Type B pancreatic cell (in vitro differentiated cells): ENCODE results near the gene CCDC33. TPM values are rescaled to one million over a fixed set of nuclear protein-coding genes. Genes with fewer than 3 reads are reported as not detected.
A peak's percentile ranks its signal among the peaks of the same experiment; 100 is the strongest.

ENCODE experiments used
- DNase-seq: peaks from one replicate; pipeline ENCODE4 v3.0.0; 2021; ENCODE audit warnings: mixed read lengths; ENCODE audit not compliant: unreplicated experiment; ENCODE audit errors: extremely low spot score
- H3K27ac Mint-ChIP-seq: 2 replicates; pipeline ENCODE4 v1.8.0; 2021; ENCODE audit warnings: mild to moderate bottlenecking, mixed read lengths
- H3K27me3 Mint-ChIP-seq: 2 replicates; pipeline ENCODE4 v1.8.0; 2021; ENCODE audit warnings: mixed read lengths
- H3K36me3 Mint-ChIP-seq: 2 replicates; pipeline ENCODE4 v1.8.0; 2021; ENCODE audit warnings: mixed read lengths
- H3K4me1 Mint-ChIP-seq: one replicate; pipeline ENCODE4 v1.8.0; 2021; ENCODE audit warnings: mixed read lengths; ENCODE audit not compliant: unreplicated experiment
- H3K4me3 Mint-ChIP-seq: 2 replicates; pipeline ENCODE4 v1.8.0; 2021; ENCODE audit warnings: mild to moderate bottlenecking, mixed read lengths
- H3K9me3 Mint-ChIP-seq: 2 replicates; pipeline ENCODE4 v1.8.0; 2021; ENCODE audit warnings: mixed read lengths
- total RNA-seq: library from RNA; stranded (reverse); gene quantifications from 2 replicates; pipeline ENCODE4 v1.2.1, GENCODE V29; 2021; ENCODE audit warnings: low replicate concordance
- TF ChIP-seq, protein P1 (sequence below): fragments of 200-600 bp; sonication (generic); conservative IDR thresholded peaks from 2 replicates; pipeline ENCODE4 v1.5.0; 2021; ENCODE audit warnings: antibody characterized with exemption, mild to moderate bottlenecking

CCDC33 gene
- total RNA-seq, 1 donor from 2014 or later: 5.0 TPM

DNA sequence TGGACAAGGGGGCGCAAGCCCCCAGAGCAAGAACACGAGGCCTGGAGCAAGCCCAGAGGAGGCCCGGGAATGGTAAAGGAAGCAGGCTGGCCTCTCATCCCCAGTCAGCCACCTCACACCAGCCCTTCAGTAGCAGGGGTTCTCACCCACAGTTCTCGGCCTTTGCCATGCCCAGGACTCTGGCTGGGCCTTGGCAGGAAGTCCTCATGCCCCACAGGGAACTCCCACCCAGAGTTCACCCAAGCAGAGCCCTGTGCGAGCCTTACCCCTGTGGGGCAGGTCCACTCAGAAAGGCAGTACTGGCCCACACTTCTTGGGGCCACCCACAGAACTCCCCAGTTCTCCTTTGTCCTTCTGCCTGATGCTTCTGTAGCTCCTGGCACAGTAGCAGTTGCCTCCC is 101.0 kb downstream of the CCDC33 start:
- Mint-ChIP-seq H3K4me1 (no peaks in the 10 kb centered on the region), H3K4me3 (no peak overlapping the region), H3K36me3 (no peaks in the 10 kb centered on the region), H3K27ac (no peak overlapping the region), H3K27me3 (peaks cover 7% of the 10 kb centered on the region), H3K9me3 (no peaks in the 10 kb centered on the region)
- no peak for DNase-seq
- TF ChIP-seq, protein P1, sequence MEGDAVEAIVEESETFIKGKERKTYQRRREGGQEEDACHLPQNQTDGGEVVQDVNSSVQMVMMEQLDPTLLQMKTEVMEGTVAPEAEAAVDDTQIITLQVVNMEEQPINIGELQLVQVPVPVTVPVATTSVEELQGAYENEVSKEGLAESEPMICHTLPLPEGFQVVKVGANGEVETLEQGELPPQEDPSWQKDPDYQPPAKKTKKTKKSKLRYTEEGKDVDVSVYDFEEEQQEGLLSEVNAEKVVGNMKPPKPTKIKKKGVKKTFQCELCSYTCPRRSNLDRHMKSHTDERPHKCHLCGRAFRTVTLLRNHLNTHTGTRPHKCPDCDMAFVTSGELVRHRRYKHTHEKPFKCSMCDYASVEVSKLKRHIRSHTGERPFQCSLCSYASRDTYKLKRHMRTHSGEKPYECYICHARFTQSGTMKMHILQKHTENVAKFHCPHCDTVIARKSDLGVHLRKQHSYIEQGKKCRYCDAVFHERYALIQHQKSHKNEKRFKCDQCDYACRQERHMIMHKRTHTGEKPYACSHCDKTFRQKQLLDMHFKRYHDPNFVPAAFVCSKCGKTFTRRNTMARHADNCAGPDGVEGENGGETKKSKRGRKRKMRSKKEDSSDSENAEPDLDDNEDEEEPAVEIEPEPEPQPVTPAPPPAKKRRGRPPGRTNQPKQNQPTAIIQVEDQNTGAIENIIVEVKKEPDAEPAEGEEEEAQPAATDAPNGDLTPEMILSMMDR: no peak

DNA sequence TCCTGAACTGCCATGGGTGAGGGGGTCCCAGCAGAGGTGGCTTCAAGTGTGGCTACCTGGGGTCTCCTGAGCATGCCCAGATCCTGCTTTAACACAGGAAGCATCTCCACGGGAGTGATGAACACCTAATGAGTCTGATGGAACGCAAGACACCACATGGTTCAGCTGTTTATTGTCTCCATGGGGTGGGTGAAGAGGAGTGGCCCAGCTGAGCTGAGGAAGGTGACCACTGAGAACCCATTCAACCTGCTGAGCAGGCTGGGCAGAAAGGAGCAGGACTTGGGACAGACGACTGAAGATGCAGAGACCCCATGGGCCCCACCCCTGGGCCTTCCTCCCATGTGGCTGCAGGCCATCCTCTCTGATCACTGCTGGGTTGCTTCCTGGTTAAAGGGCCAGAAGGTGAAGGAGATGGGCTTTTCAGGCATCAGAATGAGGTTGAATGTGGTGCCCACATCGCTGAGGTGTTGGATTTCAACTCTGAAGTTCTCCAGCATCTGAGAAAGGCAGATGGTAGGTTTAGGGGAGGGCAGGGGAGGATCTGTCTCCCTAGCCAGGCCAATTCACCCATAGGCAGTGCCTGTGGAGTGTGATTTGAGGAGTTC is 101.6 kb downstream of the CCDC33 start:
- TF ChIP-seq, protein P1: no peak
- Mint-ChIP-seq H3K9me3 (no peaks in the 10 kb centered on the region), H3K36me3 (no peaks in the 10 kb centered on the region), H3K4me3 (no peak overlapping the region), H3K27me3 (peaks cover 7% of the 10 kb centered on the region), H3K27ac (peak overlapping the region; percentile 27), H3K4me1 (no peaks in the 10 kb centered on the region)
- no peak for DNase-seq

DNA sequence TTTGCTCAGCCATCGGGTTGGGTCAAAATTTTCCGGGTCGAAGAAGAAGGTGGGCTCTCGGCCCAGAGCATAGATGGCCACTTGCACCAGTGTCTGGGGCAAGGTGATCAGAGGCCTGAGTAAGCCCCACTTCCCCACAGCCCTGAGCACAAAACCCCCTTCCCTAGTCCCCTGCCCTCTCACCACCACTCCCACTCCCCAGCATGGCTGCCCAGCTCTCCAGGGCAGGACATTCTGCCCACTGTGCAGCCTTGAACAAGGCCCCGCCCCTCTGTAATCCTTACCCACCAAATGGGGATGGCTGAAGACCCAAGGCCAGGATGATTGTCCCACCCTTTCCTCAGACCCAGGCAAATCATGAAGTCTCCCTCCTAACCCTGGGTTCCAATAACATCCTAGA is 102.5 kb downstream of the CCDC33 start:
- TF ChIP-seq, protein P1: no peak
- no peak overlapping the region for H3K4me3 Mint-ChIP-seq
- no peaks in the 10 kb centered on the region for H3K36me3 Mint-ChIP-seq
- peaks cover 6% of the 10 kb centered on the region for H3K27me3 Mint-ChIP-seq
- DNase-seq: no peak
- no peaks in the 10 kb centered on the region for H3K4me1 Mint-ChIP-seq
- H3K27ac Mint-ChIP-seq: no peak overlapping the region
- H3K9me3 Mint-ChIP-seq: no peaks in the 10 kb centered on the region

DNA sequence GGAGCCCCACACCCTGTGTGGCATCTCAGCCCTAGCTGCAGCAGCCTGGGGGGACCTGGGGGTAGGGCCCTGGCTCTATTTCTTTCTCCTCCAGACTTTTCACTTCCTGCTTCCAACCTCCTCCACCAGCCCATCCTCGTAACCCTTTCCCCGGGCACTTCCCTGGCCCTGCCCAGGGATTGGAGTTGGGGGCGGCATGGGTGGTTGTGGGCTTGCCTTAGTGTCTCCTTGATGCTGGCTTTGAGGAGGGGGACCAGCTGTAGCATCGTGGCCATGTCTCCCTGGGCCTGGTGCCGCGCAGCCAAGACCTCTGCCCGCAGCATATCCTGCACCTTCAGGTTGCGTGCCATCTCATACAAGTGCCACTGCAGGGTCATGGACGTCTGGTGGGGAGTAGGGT is 103.2 kb downstream of the CCDC33 start:
- Mint-ChIP-seq H3K36me3 (no peaks in the 10 kb centered on the region), H3K27ac (no peak overlapping the region), H3K4me1 (no peaks in the 10 kb centered on the region), H3K9me3 (no peaks in the 10 kb centered on the region), H3K4me3 (no peak overlapping the region), H3K27me3 (peaks cover 3% of the 10 kb centered on the region)
- DNase-seq: no peak
- TF ChIP-seq, protein P1: no peak

DNA sequence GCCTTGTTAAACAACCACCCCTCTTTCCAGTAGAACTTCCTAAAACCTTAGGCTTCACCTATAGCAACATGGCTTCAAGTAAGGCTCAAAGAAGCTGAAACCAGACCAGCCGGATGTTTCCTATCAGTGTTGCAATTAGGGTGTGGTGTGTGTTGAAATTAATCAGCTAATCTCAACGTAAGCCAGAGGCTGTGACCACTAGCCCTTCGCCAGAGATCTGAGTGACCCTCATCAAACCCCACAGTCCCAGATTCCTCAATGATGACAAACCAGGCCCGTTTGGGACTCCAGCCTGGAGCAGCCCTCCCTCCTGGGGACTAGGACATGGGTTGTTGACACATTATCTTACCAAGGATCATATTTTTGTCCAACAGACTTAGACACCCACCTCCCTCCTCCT is 104.0 kb downstream of the CCDC33 start:
- Mint-ChIP-seq H3K27me3 (peaks cover 3% of the 10 kb centered on the region), H3K9me3 (no peaks in the 10 kb centered on the region), H3K27ac (peak overlapping the region; percentile 69), H3K4me1 (no peaks in the 10 kb centered on the region), H3K4me3 (no peak overlapping the region), H3K36me3 (no peaks in the 10 kb centered on the region)
- DNase-seq: no peak
- TF ChIP-seq, protein P1: no peak
